Urothelium cell line (cell line): ENCODE measurements around the gene DPF1.
"Not testable (repeated sequence)": the region's sequence is repeated elsewhere in the genome, so short reads cannot be mapped to it uniquely, and the experiment has no call there.

Source experiments
- DNase-seq: peaks from one replicate; pipeline ENCODE4 v3.0.0; 2011; ENCODE audit warnings: low spot score, mixed read lengths
- FAIRE-seq: peaks from 2 replicates; lab custom pipeline; 2011; peaks lifted over from hg19 to GRCh38; lab: Jason Lieb, UNC

Gene DPF1

GRCh38 chr19:38224014-38224862 lies at the start of gene DPF1:
DPF1 (minus strand) TSS chr19:38224222; CDS start chr19:38224142, 80 bp downstream.
- FAIRE-seq (peak; percentile 96), DNase-seq (peak; percentile 95)

DNA sequence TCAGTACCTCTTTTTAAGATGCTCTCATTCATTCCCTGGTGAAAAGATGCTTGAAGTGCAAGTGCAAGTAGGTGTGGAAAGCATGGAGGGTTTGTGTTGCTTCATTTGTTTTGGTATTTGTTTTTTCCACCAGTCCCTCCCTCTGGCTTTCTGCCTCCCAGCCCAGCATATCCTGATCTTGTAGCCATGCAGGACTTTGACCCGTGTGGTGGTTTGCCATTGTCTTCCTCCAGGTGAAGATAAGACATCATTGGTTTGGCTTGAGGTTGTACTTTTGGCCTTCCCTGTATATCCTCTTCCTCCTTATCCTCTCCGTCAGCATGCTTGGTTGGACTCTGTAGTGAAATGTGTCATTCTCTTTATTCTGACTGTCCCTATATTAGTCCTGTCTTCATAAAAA lies 49.5 kb upstream of the DPF1 start:
- FAIRE-seq (no peak), DNase-seq (no peak)

GRCh38 chr19:38270587-38271167 lies 46.7 kb upstream of the DPF1 start:
- DNase-seq = no peak
- FAIRE-seq = no peak

DNA sequence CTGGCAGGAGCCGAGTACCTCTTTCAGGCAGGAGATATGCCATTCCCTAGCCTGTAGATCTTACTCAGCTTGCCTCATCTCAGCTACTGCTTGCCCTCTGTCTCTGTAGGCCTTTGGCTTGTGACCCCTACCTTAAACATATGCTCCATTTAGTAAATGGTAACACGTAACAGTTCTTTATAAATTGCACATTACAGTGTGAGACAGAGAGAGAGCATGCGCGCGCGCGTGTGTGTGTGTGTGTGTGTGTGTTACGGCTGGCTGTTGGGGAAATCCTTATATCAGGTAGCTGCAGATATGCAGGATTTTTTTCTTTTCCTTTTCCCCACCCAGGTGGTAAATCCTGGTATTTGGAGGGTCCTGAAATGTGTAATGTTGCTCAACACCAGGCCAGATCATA lies 44.5 kb upstream of the DPF1 start:
- no peak for DNase-seq

DNA sequence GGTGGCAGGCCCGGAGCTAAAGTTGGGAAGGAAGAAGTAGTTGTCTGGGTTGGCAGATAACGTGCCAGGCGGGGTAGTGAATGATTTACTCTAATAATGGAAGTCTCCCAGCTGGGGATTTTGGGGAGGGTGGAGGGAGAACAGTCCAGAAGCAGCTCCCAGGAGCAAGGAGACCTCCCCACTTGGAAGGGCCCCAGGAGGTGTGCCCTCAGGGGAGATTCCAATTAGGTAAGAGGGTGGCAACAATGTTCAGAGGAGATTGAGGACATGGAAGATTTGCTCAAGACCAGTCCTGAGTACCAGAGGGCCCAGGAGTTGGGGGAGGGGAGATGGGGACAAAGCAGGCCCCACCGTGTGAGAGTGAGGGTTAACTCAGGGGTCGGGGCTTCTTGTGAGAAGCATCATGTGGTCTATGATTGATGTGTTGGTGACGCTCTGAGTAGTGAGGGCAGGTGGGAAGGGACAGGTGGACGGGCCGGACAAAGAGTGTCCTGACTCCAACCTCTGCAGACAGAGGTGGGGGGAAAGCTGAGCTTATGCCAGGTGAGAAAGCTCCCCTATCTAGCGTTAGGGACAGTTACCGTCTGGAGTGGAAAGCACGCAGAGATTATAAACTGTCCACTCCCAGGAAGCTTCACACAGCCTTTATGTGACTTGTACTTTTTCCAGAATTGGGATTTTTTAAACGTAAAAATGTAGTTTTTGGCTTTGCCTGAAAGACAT lies 43.9 kb upstream of the DPF1 start:
- FAIRE-seq = no peak
- DNase-seq = no peak

More for the DNA sequence above, 44.5 kb upstream of the DPF1 start:
- FAIRE-seq = no peak

GRCh38 chr19:38266981-38267597 lies 43.1 kb upstream of the DPF1 start:
- DNase-seq = peak; percentile 73
- peak; percentile 17 for FAIRE-seq

DNA sequence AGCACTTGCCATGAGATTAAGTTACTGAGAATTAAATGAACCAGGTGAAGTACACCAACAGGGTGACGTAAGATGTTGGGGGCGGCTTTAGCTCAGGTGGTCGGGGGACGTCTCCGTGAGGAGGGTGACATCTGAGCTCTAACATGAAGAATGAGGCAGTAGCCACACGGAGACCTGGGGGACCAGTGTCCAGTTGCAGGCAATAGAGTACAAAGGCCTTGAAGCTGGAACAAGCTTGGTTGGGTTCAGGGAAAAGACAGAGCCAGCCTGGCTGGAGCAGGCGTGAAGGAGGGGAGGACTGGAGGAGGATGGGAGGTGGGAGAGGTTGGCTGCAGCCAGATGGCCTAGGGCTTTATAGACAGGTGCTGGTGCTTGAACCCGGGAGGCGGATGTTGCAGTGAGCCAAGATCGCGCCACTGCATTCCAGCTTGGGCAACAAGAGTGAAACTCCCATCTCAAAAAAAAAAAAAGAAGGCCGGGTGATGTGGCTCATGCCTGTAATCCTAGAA lies 42.0 kb upstream of the DPF1 start:
- FAIRE-seq (no peak), DNase-seq (no peak)

DNA sequence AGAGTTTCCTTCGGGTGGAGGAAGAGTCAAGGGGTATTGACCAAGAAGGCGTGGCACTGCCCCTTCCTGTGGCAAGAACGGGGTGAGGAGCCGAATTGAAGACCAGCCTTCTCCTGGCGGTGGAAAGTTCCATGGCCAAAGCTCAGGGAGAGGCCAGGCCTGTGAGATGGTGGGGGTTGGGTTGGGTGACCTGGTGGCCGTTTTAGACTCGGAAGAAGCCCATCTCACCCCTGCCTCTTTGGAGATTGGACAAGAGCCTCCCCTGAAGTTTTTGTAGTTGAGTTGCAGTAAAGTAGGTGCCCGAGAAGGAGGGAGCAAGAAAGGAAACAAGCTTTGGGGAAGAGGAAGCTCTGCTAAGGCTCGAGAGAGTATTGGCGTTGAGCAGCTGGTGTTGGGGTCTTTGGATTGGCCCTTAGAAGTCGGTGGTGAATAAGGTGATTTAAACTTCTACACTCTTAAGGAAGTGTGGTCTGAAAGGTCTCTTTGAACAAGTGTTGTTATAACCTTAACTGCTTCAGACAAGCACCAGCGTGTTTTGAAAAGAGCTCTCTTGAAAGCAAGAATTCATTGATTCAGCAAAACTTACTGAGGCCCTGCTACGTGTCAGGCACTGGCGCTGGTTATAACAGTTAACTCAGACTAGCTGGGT lies 41.3 kb upstream of the DPF1 start:
- DNase-seq = no peak

GRCh38 chr19:38264486-38265212 lies 40.6 kb upstream of the DPF1 start, which contains the start of gene SPINT2:
SPINT2 (plus strand) TSS chr19:38264573; CDS start chr19:38264893, 320 bp downstream.
- no peak for DNase-seq
- no peak for FAIRE-seq

More for the DNA sequence above, 41.3 kb upstream of the DPF1 start:
- FAIRE-seq = no peak

- DNase-seq (peak; percentile 49), FAIRE-seq (no peak)
These were observed 39.9 kb upstream of the DPF1 start for GRCh38 chr19:38263689-38264485.

- no peak for DNase-seq
These were observed 38.7 kb upstream of the DPF1 start for GRCh38 chr19:38262585-38263268.

GRCh38 chr19:38261942-38262341 lies 37.9 kb upstream of the DPF1 start:
- FAIRE-seq = not testable (repeated sequence)

More at GRCh38 chr19:38262585-38263268, 38.7 kb upstream of the DPF1 start:
- no peak for FAIRE-seq

DNA sequence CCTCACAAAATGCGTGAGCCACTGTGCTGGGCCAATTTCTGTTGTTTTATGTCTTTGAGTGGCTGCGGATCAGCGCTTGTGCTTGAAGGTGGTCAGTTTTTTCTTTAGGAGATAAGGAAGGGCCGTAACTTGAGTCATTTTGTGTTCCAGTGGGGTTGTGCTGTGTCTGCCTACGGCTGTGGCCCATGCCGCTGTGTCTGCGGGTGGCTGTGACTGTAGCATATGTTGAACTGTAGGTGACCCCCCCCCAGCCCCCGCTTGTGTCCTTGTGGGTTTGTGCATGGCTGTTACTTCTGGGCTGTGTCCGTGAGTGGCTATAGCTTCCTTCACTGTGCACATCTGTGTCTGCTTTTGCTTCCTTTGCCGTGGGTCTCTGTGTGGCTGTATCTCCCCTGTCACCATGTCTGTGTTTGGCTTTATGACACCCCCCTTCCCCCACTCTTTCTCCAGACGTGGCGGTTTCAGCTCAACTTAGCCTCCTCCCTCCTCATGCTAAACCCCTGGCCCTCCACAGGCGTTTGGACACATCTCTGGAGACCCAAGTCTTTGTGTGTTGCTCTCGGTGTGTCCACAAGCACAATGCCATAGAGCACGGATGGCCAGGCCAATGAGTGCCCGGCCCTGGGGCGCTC lies 31.5 kb upstream of the DPF1 start:
- FAIRE-seq (no peak), DNase-seq (no peak)

More at GRCh38 chr19:38261942-38262341, 37.9 kb upstream of the DPF1 start:
- DNase-seq = not testable (repeated sequence)

DNA sequence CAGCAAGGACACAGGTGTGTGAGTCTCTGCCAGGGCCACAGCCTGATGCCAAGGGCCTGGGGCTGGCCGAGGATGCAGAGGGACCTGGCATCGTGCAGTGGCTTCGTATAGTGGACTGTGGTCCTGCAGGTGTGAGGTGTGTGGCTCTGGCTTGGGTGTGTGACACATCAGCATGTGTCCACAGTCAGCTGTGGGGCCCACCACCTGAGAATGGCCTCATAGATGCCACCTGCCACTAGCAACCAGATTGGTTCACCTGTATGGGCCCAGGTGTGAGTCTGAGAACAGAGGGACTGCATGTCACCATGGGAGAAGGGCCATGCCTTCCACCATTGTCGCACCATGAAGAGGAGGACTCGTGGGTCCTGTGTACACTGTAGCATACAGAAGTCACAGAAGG lies 29.8 kb upstream of the DPF1 start:
- FAIRE-seq = no peak
- no peak for DNase-seq

GRCh38 chr19:38252941-38253691 lies 29.1 kb upstream of the DPF1 start:
- no peak for DNase-seq
- FAIRE-seq = peak; percentile 37

- no peak for DNase-seq
- FAIRE-seq = no peak
These were observed 28.4 kb upstream of the DPF1 start for GRCh38 chr19:38252385-38252784.

- DNase-seq = no peak
- FAIRE-seq = no peak
These were observed 27.6 kb upstream of the DPF1 start for GRCh38 chr19:38251564-38252051.
